GM18502 (cell line): Measurements from ENCODE around the gene INTU.
A peak's percentile ranks its signal among the peaks of the same experiment; 100 is the strongest.
"Not testable (repeated sequence)": the region's sequence is repeated elsewhere in the genome, so short reads cannot be mapped to it uniquely, and the experiment has no call there.

Source experiments
- ATAC-seq: cut with Tn5 transposase; IDR thresholded peaks from one replicate; pipeline ENCODE4 v1.9.1; 2021; ENCODE audit warnings: mild to moderate bottlenecking; ENCODE audit not compliant: unreplicated experiment, poor library complexity

INTU gene

DNA sequence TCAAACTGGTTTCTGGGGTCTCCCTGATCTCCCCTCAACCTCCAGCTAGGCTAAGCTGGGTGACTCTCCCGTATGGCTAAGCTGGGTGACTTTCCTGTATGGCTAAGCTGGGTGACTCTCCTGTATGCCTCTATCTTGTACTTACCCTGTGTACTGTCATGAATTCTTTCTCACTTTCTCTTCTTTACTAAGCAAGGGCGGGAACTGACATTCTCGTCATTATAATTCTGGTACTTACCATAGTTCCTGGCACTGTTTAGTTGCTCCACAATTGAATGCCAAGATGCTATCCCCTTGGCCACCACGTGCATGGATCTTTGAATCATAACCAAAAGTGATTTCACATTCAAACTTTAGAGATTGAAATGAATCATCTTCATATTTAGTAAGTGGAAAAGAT lies 8.8 kb downstream of the INTU start:
- no peak for ATAC-seq

DNA sequence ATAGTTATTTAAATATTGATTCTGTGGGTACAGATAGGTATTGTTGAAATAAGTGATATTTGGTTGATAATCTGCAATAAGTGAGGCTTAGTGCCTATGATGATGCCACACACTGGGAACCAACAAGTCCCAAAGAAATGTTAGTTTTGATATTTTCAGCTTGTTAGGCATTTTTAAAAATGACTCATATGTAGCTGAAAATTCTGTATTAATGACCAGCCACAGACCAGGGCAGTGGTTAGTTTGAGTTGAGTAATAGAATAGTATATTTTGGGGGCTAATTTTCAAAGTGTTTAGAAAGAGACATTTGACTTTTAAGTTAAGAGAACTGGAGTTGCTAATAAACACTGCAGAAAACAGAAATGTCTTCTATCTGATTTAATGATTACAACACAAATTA lies 9.4 kb downstream of the INTU start:
- ATAC-seq = no peak

DNA sequence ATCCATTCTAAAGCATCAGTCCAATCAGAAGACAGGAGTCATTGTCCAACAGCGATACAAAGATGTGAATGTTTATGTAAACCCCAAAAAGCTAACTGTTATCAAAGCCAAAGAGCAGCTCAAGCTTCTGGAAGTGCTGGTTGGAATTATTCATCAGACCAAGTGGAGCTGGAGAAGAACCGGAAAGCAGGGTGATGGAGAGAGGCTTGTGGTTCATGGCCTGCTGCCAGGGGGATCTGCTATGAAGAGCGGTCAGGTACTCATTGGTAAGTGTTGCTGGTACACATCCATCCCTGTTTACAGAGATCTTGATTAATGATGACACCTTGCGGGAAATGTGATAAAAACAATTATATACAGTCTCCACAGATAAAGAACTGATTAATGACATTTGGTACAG lies 11.0 kb downstream of the INTU start:
- ATAC-seq = no peak

DNA sequence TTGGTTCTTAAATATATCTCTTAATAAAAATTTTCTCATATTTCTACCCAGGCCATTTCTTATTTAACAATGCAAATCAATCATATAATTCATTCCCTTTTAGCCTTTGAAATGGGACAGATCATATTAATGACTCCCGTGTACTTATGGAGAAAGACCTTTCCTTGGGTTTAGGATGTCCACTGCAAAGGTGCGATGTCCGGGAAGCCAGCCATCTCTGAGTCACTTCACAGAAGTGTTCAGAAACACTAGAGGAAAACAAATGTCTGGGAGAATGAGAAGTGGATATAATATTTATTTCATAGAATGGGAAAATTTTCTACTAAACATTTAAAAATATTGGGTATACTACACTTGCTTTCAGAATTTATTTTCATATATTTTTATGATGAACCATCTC lies 15.3 kb downstream of the INTU start:
- ATAC-seq = no peak

DNA sequence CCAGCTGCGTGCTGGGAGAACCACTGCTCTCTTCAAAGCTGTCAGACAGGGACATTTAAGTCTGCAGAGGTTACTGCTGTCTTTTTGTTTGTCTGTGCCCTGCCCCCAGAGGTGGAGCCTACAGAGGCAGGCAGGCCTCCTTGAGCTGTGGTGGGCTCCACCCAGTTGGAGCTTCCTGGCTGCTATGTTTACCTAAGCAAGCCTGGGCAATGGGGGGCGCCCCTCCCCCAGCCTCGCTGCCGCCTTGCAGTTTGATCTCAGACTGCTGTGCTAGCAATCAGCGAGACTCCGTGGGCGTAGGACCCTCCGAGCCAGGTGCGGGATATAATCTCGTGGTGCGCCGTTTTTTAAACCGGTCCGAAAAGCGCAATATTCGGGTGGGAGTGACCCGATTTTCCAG lies 22.8 kb downstream of the INTU start:
- ATAC-seq = not testable (repeated sequence)

DNA sequence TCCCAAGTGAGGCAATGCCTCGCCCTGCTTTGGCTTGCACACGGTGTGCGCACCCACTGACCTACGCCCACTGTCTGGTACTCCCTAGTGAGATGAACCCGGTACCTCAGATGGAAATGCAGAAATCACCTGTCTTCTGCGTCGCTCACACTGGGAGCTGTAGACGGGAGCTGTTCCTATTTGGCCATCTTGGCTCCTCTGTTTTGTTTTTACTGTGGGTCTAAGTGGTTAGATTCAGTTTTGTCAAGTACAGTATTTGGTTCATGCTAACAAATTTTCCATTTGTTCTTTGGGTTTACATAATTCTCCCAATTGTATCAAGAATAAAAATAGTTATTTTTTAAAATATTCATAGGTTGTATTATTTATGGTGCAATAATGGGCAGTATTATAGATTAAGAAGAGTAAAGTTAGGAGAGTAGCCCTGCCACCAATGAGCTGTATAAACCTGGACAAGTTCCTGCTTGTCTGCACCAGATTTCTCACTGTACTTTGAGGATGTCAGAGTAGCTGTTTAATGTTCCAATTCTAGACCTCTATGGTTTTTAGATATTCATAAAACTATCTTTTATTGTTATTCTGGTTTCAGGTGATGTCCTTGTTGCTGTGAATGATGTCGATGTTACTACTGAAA lies 23.4 kb downstream of the INTU start:
- no peak for ATAC-seq

DNA sequence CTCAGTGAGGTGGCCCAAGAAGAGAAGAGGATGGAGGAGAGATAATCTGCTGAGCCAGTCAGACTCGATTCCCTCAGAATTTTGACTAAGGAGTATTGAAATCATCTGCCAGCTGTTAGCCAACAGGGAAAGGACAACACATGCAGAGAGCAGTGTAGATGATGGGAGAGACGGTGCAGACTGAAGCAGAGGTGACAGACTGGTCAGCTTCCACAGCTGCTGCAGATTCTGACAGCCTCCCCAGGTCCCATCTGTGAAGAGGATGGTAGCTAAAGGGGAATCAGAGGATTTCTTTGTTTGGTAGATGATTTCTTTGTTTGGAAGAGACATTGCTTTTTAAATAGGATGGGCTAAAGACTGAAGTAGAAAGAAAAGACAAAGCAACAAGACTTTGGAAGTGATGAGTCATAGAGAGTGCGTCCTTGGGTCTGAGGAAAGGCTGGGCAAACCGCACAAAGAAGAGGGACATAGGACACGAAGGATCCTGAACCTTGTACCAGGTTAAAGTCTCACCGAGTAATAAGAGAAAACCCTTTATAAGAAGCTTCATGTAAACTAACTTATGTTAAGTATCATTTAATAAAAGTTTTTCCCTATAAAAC lies 27.6 kb downstream of the INTU start:
- ATAC-seq = no peak

DNA sequence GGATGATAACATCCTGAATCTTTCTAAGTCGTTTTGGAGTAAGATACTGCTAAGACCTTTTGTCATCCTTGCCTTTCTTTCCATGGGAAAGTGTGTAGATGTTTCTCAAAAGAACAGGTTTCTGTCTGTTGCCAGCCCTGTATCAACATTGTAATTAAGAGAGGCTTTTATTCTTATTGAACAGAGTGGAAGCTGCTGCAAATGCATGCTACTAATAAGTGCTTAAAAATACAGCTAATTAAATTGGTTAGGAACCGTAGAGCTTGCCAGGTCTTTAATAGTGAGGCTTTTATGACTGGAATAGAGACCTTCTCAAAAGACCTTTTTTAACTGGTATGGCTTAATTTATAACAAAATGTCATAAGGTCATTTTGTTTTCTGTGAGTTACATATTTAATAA lies 34.4 kb downstream of the INTU start:
- ATAC-seq = no peak

DNA sequence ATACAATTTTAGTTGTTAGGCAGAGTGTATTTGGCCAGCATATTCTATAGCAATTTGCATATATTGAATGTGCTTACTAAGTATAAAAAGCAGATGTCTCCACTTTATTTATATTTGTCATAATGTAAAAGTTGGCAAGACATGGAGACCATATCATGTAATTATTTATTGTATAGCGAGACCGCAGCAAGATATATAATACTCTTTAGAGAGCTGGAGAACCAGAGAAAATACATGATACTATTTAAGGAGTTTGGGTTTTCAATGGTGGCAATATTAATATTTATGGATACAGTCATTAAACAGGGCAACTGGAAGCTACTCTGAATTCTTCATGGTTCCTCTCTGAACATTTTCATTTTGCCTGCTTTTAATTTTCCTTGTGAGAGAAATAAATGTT lies 35.0 kb downstream of the INTU start:
- no peak for ATAC-seq

DNA sequence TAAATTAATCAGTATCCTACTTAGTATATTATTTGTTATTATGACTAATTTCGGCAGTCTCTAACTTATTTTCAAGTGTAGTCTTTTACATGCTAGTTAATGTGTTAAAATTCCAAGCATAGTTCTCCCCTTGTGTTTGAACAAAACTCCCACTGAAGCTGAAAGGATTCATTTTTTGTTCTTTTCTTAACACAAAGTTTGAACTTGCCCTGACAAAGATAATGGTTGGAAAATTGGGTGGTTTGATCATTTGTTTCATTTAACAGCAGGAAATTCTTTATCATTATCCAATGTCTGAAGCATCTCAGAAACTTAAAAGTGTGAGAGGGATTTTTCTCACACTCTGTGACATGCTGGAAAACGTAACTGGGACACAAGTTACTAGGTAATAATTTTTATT lies 36.0 kb downstream of the INTU start:
- ATAC-seq = no peak

DNA sequence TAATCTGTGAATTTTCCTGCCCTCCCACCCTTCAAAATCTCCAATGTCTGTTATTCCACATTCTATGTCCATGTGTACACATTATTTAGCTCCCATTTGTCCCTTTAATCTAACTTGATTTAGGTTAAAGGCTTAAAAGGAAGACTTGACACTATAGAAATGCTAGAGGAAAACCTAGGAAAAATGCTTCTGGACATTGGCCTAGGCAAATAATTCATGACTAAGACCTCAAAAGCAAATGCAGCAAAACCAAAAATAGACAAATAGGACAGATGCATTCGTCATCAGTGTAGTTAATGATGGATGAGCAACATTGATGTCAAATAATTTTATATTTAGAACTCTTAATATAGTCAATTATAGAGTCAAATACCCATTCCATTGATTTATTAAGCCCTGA lies 36.9 kb downstream of the INTU start:
- ATAC-seq = no peak

DNA sequence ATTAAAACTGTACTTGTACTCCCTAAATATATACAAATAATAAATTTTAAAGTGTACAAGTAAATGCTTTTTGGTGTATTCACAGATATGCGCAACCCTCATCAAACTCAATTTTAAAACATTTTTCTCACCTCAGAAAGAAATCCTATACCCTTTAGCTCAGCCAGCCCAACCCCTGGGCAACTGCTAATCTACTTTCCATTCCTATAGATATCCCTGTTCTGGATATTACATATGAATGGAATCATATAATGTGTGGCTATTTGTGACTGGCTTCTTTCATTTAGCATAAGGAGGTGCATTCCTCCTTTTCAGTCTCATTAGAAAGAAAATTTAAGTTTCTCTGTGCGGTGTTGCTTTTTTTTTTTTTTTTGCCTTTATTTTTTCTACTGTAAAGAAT lies 39.4 kb downstream of the INTU start:
- no peak for ATAC-seq

DNA sequence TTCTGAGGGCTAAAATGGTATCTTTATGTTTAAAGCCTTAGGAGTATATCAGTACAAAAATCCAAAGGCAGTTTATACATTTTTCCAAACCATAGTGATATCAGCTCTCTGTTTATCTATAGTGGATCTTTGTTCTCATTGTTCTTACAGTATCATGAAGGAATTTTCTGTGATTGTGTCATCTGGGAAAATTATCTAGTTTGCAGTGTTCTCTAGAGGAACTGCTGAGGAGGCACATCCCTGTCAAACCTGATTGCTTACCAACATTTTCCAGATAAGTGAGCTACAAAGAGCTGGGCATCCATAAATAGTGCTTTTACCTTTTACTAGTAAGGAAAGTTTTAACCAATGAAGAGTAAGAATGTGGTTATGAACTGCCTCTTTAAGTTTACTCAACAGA lies 52.5 kb downstream of the INTU start:
- no peak for ATAC-seq

DNA sequence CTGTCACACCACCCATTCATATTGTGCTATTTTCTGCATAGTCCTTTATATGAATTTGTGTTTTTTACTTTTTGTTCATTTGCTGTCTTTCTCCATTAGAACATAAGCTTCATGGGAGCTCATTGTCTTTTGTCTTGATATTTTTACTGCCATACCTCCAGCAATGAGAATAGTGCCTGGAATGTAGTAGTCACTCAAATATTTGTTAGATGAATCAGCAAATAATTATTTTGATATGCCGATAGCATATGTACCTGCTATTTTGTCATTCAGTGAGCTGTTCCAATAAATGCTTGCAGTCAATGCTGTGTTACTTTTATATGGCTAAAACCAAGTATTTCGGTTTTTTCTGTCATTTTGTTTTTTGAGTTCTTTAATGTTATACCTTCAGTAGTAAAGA lies 53.9 kb downstream of the INTU start:
- no peak for ATAC-seq

DNA sequence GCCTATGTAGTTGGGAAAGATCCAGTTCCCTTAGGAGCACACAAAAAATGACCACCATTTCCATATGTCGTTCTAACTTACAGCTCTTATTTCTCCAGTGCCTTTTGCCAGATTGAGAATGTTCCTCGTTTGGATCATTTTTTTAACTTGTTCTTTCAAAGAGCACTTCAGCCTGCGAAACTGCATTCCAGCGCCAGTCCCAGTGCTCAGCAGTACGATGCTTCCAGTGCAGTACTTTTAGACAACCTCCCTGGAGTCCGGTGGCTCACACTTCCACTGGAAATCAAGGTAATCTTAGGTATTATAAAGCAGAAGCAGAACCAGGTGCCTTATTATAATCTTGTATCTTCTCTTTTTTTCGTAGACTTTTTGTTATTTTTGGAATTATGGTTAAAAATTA lies 54.8 kb downstream of the INTU start:
- no peak for ATAC-seq

DNA sequence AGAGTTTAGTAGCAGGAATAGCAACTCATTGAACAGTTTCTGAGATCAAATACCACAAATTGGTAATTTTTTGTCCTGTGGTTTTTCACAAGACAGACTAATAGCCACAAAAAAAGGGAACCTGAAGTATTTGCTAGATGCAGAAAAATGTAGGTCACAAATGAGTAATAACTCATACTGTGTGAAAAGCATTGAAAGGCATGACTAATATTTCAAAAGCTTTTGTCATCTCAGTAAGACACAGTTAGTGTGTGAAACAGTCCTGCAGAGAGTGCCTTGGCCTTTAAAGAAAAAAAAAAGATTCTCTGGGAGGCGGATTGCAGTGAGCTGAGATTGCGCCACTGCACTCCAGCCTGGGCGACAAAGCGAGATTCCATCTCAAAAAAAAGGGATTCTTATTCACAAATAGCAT lies 66.0 kb downstream of the INTU start:
- peak; percentile 100 for ATAC-seq

DNA sequence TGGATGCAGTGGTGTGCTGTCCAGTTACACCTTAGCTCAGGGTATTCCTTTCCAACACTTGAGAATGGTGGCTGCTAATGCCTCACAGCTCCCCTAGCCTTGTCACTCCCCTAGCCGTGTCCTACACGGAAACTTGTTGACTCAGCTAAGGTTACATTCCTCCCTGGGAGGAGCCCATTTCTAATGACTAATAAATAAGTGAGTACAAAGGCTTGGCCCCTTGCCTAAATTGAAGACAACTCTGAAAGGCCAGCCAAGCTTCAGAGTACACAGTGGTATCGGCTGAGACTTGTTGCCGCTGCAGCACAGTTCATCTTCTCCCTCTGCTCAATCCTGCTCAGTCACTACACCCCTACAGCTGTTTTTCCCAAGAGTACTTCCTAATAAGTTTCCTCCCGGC lies 76.2 kb downstream of the INTU start:
- ATAC-seq = no peak

DNA sequence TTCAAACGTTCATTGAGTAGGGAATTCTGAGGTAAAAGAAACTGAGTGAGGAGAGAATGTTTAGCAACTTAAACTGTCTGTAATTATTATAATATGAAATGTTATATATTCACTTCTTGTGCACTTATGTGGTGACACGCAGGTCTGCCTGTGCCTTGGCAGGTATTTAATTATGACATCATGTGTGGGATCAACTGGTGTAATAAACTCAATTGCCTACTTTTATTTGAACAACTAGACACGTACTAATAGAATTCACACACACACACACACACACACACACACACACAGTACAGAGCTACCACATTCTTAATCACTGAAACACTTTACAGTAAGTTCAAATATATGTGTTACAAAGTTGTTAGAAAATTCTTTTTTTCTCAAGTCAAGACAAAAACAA lies 76.7 kb downstream of the INTU start:
- ATAC-seq = no peak

DNA sequence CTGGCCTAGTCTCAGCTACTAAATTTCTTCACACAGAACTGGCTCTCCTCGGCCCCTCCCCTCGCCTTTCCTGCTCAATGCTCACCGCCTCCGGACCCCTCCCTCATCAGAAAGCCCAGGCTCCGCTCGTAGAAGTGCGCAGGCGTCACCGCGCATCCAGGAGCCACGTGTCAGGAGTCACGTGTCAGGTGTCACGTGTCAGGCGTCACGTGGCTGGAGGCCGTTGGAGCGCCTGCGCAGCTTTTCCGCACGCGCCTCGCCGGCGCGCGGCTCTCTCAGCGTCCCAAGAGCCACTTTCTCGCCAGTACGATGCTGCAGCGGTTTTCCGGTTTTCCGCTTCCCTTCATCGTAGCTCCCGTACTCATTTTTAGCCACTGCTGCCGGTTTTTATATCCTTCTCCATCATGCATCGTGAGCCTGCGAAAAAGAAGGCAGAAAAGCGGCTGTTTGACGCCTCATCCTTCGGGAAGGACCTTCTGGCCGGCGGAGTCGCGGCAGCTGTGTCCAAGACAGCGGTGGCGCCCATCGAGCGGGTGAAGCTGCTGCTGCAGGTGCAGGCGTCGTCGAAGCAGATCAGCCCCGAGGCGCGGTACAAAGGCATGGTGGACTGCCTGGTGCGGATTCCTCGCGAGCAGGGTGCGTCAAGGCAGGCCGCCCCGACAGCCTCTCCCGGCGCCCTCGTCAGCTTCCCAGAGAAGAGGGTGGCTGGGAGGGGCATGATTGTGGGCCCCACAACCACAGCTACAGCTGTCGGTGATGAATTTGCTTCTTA lies 97.6 kb downstream of the INTU start, which contains the start of gene SLC25A31:
TSS of gene SLC25A31 (plus strand) at position 259 of the 772 bp plus-strand sequence. CDS start at position 405, 146 bp downstream.
- no peak for ATAC-seq

DNA sequence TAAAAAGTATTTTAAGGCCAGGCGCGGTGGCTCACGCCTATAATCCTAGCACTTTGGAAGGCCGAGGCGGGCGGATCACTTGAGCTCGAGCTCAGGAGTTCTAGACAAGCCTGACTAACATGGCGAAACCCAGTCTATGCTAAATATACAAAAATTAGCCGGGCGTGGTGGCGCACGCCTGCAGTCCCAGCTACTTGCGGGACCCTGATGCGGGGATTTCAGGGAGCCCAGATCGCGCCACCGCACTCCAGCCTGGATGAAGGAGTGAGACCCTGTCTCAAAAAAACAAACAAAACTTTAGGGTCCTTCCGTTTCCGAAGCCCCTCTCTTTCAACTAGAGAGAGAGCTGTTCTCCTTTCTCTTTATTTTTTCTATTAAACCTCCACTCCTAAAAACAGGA lies 98.6 kb downstream of the INTU start:
- ATAC-seq = no peak

DNA sequence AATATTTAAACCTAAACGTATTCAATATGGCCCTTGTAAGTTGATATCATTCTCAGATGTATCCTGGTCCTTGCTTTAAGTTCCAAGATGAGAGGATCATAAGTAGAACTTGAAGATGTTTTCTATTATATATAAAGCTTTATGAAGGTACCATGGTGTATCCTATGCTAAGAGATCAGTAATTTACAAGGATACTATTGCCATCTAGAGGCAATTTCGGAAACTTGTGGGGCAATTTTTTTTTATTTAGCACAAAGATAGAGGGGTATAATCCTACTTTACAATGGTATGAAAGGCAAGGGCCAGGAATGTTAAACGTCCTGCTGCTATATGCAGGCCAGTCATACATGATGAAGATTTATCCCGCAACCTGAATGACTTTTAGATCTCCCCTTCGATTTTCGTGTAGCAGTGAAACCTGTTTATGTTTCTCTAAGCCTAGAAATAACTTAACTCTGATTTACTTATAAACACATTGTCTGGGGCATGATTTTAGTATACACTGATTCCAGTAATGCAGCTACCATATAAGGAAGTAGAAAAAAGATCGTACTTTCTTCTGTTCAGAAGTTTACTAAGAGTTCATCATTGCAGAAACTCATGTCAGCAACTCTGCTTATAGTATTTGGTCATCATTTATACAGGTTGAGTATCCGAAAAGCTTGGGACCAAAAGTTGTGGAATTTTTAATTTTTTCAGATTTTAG lies 100.0 kb downstream of the INTU start:
- ATAC-seq = peak; percentile 82
